ENCODE measurements around the gene CSN1S1.

DNA sequence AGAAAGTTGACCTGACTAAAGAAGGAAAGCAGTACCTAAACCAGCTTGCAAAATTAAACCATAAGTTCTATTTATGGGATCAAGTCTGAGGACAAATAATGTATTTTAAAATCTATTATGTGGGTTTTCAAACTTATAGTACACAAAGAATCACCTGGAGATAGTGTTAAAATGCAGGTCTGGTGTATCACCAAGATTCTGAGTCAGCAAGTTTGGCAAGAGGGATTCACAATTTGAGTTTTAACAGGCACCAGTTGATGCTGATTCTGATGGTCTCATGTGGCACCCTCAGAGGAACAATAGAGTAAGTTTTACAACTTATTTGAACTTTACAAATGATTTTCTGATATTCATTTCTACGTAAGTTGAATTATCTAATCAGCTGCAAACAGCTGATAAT lies 55.8 kb downstream of the CSN1S1 start:
- TF ChIP-seq CTCF (IDR thresholded peaks at IDR 0.05; ENCODE audit: insufficient read depth, low read depth, low read length): no peak
- no peak for TF ChIP-seq EZH2 (IDR thresholded peaks at IDR 0.05; ENCODE audit: insufficient read depth, low read length)

Data from astrocyte (in vitro differentiated cells and primary cell).